ENCODE results near the gene MSANTD7. TPM values are rescaled to one million over a fixed set of nuclear protein-coding genes. Genes with fewer than 3 reads are reported as not detected.

Gene MSANTD7
- total RNA-seq, 1 experiment from 2014 or later, result 14.3 TPM

DNA sequence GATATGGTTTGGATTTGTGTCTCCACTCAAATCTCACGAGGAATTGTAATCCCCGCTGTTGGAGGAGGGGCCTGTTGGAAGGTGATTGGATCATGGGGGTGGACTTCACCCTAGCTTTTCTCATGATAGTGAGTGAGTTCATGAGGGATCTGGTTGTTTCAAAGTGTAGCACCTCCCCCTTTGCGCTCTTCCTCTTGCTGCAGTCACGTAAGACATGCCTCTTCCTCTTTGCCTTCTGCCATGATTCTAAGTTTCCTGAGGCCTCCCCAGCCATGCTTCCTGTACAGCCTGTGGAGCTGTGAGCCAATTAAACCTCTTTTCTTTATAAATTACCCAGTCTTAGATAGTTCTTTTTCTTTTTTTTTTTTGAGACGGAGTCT lies 17.3 kb upstream of the MSANTD7 start:
- ChIA-PET POLR2A (no interaction called here), CTCF (interaction anchor here (1.2 kb wide), 1 partner anchor 2000 kb away, joined by 3 read pairs; no protein-coding TSS in a partner anchor)
- Mint-ChIP-seq H3K4me1 (peaks cover 21% of the 10 kb centered on the region), H3K4me3 (no peak overlapping the region), H3K27me3 (ENCODE audit: low read depth) (peaks cover 6% of the 10 kb centered on the region; the same call in 1 of the 2 replicates), H3K9me3 (peaks cover 3% of the 10 kb centered on the region; the same call in 1 of the 2 replicates), H3K36me3 (no peaks in the 10 kb centered on the region), H3K27ac (peak overlapping the region; percentile 44; the same call in 1 of the 2 replicates)
- DNase-seq (ENCODE audit: low spot score), result no peak
- ATAC-seq, result no peak
- no peak for TF ChIP-seq ETV6 (CRISPR knock-in tag; IDR thresholded peaks at IDR 0.05)
- TF ChIP-seq RORB (CRISPR knock-in tag; IDR thresholded peaks at IDR 0.05), result no peak
- TF ChIP-seq, protein P1, sequence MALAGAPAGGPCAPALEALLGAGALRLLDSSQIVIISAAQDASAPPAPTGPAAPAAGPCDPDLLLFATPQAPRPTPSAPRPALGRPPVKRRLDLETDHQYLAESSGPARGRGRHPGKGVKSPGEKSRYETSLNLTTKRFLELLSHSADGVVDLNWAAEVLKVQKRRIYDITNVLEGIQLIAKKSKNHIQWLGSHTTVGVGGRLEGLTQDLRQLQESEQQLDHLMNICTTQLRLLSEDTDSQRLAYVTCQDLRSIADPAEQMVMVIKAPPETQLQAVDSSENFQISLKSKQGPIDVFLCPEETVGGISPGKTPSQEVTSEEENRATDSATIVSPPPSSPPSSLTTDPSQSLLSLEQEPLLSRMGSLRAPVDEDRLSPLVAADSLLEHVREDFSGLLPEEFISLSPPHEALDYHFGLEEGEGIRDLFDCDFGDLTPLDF (CRISPR knock-in tag; IDR thresholded peaks at IDR 0.05), result no peak

DNA sequence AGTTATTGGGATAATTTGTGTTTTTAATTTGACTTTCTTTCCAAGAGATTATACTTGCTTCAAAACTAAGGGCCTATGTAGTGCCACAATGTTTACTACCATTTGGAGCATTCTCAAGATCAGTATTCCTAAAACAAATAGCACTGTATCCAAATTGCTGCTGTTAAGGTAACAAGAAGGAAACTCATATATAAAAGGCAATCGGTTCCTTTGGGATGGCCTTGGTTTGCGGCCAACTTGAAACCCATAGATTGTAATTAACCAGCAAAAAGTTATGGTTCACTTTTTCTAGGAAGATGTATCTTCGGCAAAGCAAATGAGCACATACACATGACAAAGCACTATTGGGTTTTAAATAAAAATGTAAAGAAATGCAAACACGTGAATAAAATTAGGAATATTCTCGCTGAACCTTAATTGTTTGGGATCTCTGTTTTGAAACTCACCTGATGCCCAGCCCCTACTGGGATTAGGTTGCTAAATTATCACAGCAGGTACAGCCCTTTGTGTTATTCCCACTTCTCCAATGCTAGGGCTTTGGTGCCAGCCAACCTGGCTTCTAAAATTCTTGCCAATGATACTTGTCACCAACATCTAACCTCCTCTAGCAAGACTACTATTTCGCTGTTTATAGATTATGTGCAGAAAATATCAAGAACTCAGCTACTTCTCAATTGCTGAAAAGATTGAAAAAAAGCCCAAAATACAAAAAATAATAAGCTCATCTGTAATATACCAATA lies 16.3 kb upstream of the MSANTD7 start:
- POLR2A ChIA-PET, result no interaction called here
- H3K27me3 Mint-ChIP-seq (ENCODE audit: low read depth), result peaks cover 13% of the 10 kb centered on the region; the same call in 1 of the 2 replicates

DNA sequence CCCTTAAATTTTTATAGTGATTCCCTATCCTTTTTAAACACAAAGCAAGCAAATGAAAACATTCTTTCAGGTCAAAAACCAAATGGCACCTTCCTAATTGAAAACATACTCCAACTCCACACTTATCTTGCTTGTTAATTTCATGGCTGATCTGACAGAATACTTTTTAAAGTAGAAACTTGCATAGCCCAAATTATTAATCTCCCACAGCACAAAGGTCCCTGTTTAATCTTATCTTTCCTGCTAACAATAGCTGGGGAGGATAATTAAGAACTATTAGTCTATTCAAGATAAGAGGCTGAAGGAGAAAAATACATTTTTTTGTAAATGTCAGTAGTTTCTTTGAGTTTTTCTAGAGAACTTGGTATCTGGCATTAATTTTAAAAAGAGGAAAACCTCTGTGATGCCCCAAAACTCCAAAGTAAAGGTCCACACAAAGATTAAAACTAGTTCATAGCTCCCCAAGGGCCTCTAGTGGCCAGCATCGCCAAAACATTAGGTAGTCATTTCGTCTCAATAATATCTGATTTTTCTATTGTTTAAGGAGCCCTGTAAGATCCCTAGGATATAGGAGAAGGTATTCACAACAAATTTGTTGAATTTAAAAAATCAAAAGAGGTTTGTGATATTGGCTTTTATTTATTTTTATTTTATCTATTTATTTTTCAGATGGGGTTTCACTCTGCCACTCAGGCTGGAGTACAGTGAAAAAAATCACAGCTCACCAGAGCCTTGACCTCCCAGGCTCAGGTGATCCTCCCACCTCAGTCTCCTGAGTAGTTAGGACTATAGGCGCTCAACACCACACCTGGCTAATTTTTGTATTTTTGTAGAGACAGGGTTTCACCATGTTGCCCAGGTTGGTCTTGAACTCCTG lies 15.0 kb upstream of the MSANTD7 start:
- H3K4me3 Mint-ChIP-seq, result no peak overlapping the region
- ChIA-PET CTCF (interaction anchor here (0.8 to 3.3 kb wide), 17 partner anchors 9 to 326 kb away, joined by 3 to 28 read pairs (median 4); partner anchors contain the start of genes CDNF, HSPA14 and MSANTD7), POLR2A (interaction anchor here (0.6 to 1.7 kb wide), 2 partner anchors 15 to 492 kb away, joined by 3 to 8 read pairs; partner anchors contain the start of genes CDNF, HSPA14 and MSANTD7)
- ATAC-seq (0 out of 2 replicates have a peak, but pooled peaks have one; percentile 47), DNase-seq (ENCODE audit: low spot score) (peak; percentile 29)
- H3K27me3 Mint-ChIP-seq (ENCODE audit: low read depth), result peaks cover 13% of the 10 kb centered on the region; the same call in 1 of the 2 replicates
- no peaks in the 10 kb centered on the region for H3K9me3 Mint-ChIP-seq
- H3K27ac Mint-ChIP-seq, result no peak overlapping the region
- peaks cover 21% of the 10 kb centered on the region for H3K4me1 Mint-ChIP-seq
- no peaks in the 10 kb centered on the region for H3K36me3 Mint-ChIP-seq
- TF ChIP-seq, protein P2, sequence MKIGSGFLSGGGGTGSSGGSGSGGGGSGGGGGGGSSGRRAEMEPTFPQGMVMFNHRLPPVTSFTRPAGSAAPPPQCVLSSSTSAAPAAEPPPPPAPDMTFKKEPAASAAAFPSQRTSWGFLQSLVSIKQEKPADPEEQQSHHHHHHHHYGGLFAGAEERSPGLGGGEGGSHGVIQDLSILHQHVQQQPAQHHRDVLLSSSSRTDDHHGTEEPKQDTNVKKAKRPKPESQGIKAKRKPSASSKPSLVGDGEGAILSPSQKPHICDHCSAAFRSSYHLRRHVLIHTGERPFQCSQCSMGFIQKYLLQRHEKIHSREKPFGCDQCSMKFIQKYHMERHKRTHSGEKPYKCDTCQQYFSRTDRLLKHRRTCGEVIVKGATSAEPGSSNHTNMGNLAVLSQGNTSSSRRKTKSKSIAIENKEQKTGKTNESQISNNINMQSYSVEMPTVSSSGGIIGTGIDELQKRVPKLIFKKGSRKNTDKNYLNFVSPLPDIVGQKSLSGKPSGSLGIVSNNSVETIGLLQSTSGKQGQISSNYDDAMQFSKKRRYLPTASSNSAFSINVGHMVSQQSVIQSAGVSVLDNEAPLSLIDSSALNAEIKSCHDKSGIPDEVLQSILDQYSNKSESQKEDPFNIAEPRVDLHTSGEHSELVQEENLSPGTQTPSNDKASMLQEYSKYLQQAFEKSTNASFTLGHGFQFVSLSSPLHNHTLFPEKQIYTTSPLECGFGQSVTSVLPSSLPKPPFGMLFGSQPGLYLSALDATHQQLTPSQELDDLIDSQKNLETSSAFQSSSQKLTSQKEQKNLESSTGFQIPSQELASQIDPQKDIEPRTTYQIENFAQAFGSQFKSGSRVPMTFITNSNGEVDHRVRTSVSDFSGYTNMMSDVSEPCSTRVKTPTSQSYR (CRISPR knock-in tag; IDR thresholded peaks at IDR 0.05), result no peak

More for the DNA sequence above, 16.3 kb upstream of the MSANTD7 start:
- peaks cover 21% of the 10 kb centered on the region for H3K4me1 Mint-ChIP-seq
- no peak overlapping the region; the same call in 1 of the 2 replicates for H3K27ac Mint-ChIP-seq
- no peak for ATAC-seq
- no peaks in the 10 kb centered on the region for H3K36me3 Mint-ChIP-seq
- TF ChIP-seq ZBTB43 (CRISPR knock-in tag; IDR thresholded peaks at IDR 0.05) (no peak), JUN (CRISPR knock-in tag; IDR thresholded peaks at IDR 0.05) (no peak), KAT7 (CRISPR knock-in tag; IDR thresholded peaks at IDR 0.05; ENCODE audit: borderline replicate concordance) (no peak)
- TF ChIP-seq, protein P3, sequence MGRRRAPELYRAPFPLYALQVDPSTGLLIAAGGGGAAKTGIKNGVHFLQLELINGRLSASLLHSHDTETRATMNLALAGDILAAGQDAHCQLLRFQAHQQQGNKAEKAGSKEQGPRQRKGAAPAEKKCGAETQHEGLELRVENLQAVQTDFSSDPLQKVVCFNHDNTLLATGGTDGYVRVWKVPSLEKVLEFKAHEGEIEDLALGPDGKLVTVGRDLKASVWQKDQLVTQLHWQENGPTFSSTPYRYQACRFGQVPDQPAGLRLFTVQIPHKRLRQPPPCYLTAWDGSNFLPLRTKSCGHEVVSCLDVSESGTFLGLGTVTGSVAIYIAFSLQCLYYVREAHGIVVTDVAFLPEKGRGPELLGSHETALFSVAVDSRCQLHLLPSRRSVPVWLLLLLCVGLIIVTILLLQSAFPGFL (CRISPR knock-in tag; IDR thresholded peaks at IDR 0.05; ENCODE audit: borderline replicate concordance), result no peak
- H3K9me3 Mint-ChIP-seq, result no peaks in the 10 kb centered on the region
- H3K4me3 Mint-ChIP-seq, result no peak overlapping the region
- DNase-seq (ENCODE audit: low spot score), result no peak
- CTCF ChIA-PET, result interaction anchor here (1.2 to 3.3 kb wide), 7 partner anchors 8 to 1998 kb away, joined by 3 to 28 read pairs (median 4); no protein-coding TSS in a partner anchor
